GM12801 (cell line): ENCODE data around the gene OSMR.

Experiments
- TF ChIP-seq, protein P1 (sequence below): IDR thresholded peaks from one replicate; pipeline ENCODE4 v1.5.1; 2011; ENCODE audit warnings: control low read depth; ENCODE audit not compliant: insufficient read length; ENCODE audit errors: extremely low read depth

OSMR gene

DNA sequence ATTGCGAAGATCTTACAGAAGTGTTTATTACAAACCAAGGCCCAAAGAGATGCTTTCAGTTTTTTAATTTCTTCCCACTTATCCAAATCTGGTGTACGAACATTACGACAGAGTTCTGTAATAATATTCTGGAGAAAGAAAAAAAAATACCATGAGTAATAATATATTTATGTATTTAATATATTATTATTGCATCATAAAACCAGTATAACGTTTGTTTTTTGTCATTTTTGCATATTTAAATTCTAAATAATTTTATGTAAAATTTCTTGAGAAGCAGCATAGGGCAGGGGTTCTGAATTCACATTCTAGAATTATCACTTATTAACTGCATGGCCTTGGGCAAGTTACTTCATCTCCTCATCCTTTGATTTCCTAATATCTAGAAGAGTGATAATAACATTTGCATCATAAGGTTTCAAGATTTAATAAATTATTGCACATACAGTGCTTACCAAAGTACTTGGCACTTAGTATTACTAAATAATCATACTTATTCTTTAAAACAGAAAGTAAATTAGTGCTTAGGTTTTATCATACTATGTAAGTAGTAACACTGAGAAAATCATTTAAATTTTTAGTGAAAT, 107.7 kb downstream of the OSMR start:
- TF ChIP-seq, protein P1, sequence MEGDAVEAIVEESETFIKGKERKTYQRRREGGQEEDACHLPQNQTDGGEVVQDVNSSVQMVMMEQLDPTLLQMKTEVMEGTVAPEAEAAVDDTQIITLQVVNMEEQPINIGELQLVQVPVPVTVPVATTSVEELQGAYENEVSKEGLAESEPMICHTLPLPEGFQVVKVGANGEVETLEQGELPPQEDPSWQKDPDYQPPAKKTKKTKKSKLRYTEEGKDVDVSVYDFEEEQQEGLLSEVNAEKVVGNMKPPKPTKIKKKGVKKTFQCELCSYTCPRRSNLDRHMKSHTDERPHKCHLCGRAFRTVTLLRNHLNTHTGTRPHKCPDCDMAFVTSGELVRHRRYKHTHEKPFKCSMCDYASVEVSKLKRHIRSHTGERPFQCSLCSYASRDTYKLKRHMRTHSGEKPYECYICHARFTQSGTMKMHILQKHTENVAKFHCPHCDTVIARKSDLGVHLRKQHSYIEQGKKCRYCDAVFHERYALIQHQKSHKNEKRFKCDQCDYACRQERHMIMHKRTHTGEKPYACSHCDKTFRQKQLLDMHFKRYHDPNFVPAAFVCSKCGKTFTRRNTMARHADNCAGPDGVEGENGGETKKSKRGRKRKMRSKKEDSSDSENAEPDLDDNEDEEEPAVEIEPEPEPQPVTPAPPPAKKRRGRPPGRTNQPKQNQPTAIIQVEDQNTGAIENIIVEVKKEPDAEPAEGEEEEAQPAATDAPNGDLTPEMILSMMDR, result no peak

DNA sequence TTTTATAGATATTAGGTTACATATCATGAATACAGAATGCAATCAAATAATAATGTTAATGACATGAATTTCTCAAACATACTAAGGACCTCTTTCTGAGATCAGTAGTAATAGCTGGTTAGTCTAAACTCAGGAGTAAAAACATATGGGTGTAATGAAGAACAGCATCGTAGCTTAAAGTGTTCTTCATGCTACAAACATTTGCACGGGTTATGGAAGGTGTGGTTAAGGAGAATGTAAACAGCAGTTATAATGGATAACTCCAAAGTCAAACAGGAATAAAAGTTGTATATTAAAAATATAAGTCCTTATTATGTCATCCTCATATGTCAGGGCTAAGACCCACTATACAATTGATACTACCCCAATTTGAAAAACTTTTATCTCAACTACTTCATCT, 115.9 kb downstream of the OSMR start:
- TF ChIP-seq, protein P1, result no peak

DNA sequence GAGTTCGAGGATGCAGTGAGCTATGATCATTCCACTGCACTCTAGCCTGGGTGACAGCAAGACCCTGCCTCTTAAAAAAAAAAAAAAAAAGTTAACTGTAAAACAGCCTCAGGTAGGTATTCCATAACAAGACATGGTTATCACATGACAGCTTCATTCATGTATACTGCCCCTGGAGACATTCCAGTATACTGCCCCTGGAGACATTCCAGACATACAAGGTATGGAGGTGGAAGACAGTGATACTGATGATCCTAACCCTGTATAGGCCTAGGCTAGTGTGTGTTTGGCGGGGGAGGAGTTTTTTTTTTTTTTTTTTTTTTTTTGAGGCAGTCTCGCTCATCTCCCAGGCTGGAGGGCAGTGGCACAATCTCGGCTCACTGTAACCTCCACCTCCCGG, 122.9 kb downstream of the OSMR start:
- TF ChIP-seq, protein P1, result no peak

DNA sequence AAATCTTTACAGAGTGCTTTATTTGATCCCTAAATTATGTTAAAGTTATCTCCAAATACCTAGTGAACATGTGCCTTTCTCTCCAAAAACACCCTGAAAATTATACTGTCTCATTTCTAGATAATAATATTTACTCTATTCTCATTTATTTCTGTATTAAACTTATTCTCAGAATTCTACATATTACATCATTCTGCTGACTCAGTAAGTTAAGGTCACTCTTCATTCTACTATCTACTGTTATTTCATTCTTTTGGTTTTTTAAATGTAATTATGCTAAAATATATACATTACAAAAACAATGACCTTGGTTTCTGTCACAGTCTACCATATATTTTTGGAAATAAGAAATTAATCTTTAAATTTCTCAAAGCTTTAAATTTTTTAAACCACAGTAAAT, 132.2 kb downstream of the OSMR start:
- TF ChIP-seq, protein P1, result no peak

DNA sequence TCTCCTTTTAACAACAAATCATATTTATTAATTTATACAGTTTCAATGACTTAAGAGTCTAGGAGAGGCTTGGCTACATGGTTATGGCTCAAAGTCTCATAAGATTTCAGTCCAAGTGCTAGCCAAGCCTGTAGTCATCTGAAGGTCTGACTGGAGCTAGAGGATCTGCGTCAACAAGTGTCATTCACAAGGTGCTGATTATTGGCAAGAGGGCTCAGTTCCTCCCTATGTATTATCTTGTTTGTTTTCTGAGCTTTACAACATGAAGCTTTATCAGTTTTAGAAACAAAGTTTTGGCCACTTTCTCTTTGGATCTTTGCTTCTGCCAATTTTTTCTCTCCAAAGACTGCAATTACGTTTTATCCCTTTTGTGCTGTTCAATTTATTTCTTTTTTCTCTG, 133.7 kb downstream of the OSMR start:
- TF ChIP-seq, protein P1, result no peak
